NCI-H526 (cell line): Measurements from ENCODE around the gene OR7G1.
"Not testable (repeated sequence)": the region's sequence is repeated elsewhere in the genome, so short reads cannot be mapped to it uniquely, and the experiment has no call there.

Source experiments
- DNase-seq, 2 experiments: peaks; one replicate each; lab custom pipeline; 2025; lab: John Stamatoyannopoulos, UW

OR7G1 gene

GRCh38 chr19:9076901-9077300, 38.7 kb downstream of the OR7G1 start:
- no peak for DNase-seq

GRCh38 chr19:9075064-9075949, 40.3 kb downstream of the OR7G1 start:
- no peak for DNase-seq

GRCh38 chr19:9073806-9074205, 41.8 kb downstream of the OR7G1 start:
- no peak for DNase-seq

- DNase-seq = not testable (repeated sequence)
Observed at GRCh38 chr19:9071720-9072119, 43.8 kb downstream of the OR7G1 start.

- no peak for DNase-seq
Observed at GRCh38 chr19:9070066-9070465, 45.5 kb downstream of the OR7G1 start.

- no peak for DNase-seq
Observed at GRCh38 chr19:9065457-9066014, 50.0 kb downstream of the OR7G1 start.
